Middle frontal gyrus (tissue), 1 donor: ENCODE results near the gene PARD3B.
"Not testable (repeated sequence)": the region's sequence is repeated elsewhere in the genome, so short reads cannot be mapped to it uniquely, and the experiment has no call there.

Experiments used
- DNase-seq: peaks from one replicate; pipeline ENCODE4 v3.0.0-alpha.2; 2015; ENCODE audit warnings: low spot score; ENCODE audit errors: extremely low spot score

PARD3B gene

DNA sequence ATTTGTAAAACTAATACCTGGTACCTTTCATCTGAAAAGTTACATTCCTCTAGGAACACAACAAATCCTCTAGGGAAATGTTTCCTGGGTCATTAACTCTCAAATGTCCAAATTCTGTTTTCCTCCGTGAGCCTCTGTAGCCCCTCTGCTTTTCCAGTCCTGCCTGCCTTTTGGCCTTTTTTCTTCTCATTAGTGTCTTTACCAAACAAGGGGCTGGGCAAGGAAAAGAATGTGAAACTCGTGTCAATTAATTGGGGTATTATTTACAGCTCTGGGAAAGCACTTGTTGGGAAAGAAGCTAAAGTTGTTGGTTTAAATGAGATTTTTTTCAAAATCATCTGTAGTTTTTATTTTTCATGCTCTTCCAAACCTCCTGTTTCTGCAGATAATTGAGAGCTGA lies 938.9 kb downstream of the PARD3B start:
- no peak for DNase-seq

DNA sequence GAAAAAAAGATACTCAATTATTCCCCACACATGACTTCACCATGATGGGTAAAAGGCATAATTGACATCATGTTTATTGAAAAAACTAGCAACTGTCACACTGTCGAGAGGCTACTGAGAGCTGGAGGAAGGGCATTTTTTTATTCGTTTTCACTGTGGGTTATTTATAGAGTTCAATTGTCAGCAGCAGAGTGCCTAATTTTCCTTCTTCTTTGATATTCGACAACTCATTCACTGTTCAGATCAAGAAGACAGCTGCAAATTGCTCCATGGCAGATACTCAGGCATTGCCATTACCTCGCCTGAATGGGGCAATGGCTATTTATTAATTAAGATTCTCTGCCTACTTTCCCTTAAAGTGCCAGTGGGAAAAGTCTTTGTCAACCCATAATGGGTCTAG lies 939.5 kb downstream of the PARD3B start:
- no peak for DNase-seq

DNA sequence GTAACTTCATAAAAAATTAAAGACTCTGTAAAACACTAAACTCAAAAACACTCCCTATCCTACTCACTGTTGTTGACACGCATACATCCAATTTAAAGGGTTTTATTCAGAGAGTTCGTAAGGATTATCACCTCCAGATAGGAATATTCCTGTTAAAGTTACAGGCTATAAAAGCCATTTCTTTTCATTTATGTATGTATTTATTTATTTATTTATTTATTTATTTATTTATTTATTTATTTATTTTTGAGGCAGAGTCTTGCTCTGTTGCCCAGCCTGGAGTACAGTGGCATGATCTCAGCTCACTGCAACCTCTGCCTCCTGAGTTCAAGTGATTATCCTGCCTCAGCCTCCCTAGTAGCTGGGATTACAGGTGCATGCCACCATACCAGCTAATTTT lies 948.3 kb downstream of the PARD3B start:
- not testable (repeated sequence) for DNase-seq

DNA sequence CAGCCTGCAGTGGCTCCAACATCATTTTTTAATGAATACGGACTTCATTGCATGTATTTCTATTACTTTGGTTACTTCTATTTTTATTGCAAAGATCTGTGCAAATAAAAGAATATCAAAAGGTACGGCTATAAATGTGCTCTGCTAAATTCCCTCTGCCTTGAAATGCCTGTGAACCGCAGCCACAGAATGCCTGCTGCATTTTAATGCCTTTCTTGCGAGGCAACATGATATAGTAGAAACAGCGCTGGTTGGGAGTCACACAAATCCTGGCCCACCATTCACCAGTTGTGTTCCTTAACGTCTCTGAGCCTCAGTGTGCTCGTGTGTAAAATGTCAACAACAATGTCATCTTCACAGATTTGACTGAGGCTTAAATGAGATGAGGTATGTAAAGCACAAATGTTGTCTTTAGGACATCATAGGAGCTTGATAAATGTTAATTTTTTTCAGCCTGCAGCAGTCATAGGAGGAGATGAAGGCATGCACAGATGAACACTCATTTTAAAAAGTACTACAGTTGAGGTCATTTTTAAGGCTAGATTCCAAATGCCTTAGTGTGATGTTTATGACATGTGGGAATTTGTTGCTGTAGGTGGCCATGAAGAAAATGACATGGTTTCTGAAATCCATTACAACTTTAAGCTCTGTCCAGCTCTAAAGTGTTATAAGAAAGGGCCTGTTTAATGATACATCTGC lies 949.4 kb downstream of the PARD3B start:
- no peak for DNase-seq

DNA sequence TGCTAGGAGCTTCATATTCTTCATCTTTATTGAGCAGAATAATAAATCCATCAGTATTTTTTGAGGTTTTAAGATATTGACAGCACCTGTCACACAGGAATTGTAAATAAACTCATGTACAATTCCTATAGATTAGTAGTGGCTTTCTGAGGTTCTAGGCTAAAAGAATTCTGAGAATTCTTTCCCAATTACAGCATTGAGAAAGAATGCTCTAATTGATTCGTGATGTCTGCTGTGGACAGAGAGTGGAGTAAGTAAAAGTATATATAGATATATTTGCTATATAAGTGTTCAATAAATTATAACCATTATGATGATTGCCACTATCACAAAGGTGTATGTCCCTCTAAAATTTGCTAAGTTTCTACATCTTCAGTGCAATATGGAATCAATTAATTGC lies 950.5 kb downstream of the PARD3B start:
- DNase-seq, result no peak

DNA sequence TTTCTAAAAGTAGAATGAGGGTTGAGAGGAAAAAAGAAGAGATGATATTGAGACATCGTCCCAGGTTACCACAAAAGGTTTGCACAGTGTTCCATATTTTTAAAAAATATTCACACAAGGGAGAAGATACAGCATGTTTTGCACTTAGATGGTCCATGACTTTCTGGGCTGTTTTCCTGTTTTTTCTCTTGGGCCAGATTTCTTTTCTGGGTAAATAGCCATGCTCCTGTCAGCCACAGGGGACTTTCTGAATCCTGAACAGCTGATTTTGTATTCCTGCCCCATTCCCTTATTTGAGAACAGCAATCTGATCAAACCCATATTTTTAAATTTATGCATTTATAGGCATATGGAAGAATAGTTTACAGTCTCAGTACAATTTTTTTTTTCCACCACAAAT lies 951.1 kb downstream of the PARD3B start:
- DNase-seq, result no peak

DNA sequence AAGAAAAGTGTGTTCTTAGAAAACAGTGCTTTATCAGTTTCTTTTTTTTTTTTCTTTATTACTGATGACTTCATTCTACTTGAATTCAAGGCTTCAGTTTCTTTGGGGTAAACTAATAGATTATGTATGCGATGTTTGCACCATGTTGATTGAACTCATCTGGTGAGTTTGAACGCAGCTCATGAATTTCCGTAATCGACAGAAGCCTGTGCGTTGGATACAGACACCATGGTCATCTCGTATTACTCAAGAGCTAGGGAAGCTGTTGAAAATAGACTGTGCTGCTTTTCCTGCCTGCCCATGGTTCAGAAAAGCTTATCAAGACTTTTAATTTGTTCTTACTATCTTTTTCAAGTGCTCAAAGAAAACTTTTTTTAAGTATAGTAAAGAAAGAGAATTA lies 951.5 kb downstream of the PARD3B start:
- DNase-seq, result no peak

DNA sequence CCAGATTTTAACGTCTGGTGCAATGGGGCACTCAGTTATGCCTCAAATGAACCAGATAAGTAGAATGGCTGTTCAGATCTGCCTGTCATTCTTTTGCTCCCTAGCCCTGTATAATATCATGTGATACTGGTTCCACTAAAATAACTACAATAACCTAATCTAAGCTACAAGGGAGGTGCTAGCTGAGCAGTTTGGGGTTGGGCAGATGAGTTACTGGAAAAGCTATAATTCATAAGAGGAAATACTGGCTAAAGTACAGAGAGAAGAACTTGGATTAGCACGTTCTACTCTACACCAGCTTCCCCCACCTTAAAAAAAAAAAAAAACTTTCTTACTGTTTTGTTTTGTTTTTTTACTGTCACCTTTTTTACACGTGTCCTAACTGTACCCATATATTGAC lies 953.7 kb downstream of the PARD3B start:
- no peak for DNase-seq

DNA sequence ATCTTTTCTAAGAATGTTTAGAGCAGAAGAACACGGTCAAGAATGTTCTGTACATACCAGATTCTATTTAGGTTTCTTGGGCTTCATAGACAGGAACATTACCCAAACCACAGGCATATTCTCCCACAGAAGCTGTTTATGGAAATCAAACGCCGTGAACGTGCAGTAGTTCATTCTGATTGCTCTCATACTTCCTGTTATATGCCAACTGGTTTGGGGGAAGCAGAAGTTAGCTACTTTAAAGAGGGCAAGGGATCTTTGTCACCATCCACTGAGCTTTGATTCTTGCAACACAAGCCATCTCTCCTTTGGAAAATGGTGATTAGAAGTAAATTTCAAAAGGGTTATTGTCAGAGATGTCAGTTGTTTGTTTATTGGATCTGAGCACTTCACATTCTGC lies 954.8 kb downstream of the PARD3B start:
- DNase-seq, result no peak

DNA sequence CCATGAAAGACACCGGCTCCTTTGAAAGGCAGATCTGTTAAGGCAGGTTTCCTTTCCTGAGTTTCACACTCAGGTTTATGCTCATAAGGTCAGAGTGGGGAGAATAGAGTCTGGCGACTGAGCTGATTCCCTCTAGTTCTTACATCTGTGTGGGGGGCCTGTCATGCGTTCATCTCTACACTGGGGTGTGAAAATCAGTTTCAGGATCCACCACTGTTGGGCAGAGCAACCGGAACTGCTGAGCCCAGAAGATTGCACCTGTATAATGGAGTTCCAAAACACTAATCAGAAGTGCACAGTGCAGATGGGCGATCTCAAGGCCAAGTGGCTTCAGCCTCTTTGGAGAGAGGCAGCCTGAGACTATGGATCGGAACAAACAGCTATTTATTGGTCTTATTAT lies 955.7 kb downstream of the PARD3B start:
- no peak for DNase-seq

DNA sequence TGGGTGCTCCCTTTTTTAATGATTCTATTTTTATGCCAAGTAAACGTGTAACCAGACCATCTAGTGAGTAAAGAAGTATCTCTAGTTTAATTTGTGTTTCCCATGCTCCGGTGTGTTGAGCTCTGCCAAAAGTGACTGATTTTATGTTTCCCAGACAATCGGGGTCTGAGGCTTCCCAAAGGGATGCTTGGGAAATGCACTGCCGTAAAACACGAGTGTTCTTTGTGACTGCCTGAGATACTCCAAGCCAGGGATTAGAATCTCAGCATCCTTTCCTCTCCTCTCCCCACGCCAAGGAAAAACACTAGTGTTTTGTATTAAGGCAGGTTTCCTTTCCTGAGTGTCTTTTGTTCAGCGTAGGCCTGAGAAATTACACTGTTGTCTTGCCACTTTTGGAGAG lies 956.6 kb downstream of the PARD3B start:
- DNase-seq, result no peak

DNA sequence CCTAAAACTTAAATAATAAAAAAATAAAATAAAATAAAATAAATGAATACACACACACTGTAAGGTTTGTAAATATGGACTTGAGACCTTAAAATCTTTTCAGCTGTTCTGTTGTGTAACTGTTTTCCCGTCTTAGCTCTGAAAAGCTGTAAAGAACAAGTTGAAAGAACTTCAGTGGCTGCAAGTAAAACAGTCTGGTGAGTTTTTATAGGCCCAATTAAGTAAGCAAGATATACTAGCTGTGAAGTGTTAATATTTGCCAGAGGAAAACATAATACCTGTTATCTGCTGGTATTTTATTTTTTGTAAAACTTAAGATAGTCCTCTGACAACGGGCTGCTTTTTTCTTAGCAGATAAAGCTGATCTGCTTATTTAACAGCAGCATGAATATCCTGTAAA lies 960.1 kb downstream of the PARD3B start:
- DNase-seq, result no peak

DNA sequence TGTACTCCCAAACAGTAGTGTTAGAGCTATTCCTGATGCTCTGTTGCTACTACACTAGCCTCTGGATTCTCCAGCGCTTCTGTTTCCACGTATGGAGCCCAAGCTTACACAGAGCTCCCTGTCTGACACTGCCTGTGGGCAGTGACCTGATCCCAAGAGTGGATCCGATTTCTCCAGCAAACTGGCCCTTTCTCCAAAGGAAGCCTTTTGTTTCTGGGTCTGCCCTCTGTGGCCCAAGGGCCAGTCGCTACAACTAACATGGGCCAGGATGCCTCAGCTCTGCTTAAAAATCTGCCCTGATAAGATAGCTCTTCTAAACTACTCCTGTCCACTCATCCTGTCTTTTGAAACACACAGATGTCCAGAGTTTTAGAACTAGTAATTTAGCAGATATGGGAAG lies 964.4 kb downstream of the PARD3B start:
- no peak for DNase-seq

DNA sequence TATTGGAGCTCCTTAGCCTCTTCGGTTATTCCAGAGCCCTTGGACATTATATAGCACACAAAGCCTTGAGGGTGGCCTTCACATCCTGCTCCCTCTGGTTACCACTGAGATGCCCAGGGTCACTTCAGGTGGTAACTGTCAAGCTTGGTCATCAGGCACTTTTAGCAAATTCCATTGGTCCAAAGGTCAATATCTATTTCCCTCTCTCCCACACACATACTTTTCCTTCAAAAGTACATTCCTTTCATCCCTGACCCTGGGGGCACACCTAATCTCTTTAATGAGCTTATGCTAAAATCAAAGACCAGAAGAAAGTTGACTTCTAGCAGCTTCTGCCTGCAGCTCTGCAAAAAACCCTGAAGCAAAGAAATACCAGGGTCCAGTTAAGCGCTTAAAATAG lies 965.1 kb downstream of the PARD3B start:
- DNase-seq, result no peak

DNA sequence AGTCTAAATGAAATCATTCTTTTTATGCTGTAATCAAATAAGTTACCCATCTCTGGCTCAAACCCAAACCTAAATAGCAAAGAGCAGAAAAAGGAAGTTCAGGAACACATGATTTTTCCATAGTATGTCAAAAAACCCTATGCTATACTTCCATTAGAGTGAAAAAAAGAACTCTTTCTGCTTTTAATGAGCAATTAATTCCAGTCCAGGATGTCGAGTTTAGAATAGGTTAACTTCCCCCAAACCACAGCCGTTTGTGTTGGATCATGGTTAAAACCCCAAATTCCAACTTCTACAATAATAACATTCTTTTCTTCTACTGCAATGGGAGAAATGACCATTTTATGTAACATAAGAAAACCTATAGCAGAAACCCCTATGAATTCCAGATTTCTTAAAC lies 965.9 kb downstream of the PARD3B start:
- DNase-seq, result no peak

DNA sequence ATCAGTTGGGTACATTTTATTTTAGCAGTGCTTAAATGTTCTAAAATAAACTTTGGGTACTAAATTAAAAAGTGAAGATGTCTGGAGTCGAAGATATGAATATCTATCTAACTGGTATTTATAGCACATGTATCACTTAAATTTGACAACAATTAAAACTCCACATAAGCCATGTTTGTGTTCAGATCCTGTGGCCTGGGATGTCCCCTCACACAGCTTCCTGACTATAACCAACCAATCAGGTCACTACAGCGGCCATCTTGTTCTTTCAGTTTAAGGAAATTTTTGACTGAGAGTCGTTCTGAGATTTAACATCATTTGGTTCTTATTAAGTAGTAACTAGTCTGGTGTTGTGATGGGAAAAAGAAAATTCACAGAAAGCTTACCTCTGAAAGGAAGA lies 966.4 kb downstream of the PARD3B start:
- no peak for DNase-seq

DNA sequence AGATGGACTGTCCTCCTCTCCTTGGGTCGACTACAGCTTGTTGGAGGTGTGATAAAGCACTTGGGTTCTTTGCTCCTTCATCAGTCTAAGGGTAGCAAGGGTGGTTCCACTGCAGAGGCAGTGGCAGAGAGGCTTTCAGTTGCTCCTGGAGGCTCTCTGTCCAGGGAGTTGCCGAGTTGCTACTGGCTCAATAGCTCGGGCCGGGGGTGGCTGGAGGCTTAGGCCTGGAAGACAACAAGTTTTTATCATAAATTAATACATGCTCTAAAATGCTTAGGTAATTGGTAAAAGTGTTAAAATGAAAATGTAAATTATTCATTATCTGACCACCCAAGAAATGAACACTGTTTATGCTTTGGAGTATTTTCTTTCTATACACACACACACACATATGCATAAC lies 975.0 kb downstream of the PARD3B start:
- DNase-seq, result no peak

DNA sequence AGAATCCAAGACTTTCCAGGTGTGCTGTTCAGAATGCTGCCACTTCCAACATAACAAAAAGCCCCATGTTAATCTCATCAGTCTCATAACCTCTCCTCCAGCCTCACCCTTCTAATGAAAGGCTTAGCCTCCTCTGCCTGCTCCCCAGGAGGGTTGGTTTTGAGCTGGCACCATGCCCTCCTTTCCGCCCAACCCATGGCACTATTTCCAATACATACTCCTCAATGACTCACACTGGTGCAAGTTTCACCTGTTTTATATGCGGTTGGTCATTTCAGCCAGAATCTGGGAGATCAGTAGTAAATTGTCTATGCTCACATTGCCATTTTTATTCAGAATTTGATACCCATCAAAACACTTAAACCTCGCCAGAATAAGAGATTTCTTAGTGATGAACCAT lies 979.4 kb downstream of the PARD3B start:
- DNase-seq, result no peak

DNA sequence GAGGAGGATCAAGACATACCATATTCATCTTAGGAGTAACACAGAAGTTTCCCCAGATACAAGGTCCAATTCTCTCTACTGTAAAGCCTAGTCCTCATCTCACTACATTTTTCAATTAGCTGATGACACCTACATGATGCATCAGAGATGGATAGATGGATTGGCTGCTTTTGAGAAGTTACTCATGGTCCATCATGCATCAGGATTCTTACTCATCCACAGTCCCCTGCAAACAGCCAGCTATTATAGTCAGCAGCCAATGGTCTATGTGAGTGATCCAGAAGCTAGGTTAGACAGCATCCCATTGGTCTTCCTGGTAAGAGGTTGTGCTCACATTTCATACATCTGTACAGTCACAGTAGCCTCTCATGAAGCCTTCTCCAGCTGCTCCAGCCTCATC lies 982.5 kb downstream of the PARD3B start:
- no peak for DNase-seq

DNA sequence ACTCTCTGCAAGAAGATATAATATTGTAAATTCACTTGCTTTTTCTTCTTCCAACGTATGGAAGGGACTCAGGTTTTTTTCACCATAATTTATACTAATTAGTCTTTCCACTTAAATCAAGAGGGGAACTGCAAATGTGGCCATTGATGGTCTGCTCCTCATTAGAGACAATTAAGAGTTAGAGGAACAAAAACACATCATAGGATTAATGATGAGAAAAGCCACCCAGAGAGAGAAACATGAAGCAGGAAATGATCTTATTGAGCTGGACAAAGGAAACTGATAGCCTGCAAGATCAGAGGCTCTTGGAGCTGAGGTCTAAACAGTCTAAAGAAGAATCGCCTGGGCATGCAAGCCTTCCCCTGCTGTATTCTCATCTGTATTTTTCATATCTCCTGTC lies 985.8 kb downstream of the PARD3B start:
- no peak for DNase-seq

DNA sequence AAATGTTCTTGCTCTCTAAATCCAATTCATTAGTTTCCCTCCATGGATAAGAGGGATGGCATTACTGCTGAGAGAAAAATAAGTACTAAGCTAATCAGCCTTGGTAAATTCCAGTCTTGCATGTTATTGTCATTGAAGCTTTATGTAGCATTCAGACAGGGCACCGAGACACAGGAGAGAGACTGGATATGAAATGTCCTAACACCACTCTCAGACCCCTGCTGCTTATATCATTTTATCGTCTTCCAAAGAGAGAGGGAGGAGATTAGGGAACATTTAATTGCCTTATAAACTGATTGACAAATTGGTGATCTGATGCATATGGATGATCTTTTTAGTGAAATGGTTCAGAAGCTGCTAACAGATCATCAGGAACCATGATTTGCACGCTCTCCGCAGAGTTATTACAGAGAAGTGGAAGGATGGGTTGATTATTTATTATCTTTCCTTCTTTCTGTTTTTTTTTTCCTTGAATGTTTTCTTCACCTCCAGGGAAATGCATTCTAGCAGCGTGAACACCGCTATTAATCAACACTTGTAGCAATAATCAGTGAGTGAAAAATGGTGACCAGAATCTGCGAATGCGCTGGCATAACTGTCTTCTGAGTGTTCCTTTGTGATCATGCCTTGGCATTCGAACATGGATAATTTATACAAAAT lies 986.3 kb downstream of the PARD3B start:
- DNase-seq, result no peak

DNA sequence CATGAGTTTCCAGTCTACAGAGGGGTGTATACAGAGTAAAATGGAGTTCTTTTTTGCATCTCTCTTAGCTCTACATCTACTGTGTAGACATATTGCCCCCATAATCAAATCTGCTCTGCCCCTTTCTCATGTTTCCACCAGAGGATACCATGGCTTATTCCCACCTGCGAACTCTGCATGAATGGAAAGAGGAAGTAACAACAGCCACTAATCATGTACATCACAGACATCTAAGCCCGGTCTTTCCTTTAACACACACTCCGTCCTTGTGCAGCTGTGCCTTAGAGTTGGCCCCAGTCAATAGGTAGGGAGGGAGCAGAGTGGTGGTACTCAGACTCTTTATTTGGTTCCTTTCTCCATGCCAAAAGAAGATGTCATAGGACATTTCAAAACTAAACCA lies 989.7 kb downstream of the PARD3B start:
- no peak for DNase-seq

DNA sequence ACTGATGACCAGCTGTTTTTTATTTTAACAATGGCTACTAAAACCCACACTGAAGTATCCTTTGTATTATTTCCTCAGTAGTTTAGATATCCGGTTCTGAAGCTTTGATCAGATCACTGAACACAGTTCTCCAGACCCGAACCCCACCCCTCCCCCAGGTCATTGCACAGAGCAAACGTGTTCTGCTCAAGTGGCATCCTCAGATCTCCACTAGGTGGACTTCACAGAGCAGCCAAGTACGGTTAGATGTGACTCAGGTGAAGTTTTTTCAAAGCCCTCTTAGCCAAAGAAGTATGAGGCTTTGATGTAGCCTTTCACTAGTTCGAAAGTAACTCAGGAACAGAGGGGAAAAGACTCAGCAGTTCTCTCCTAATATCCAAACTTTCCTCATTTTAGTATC lies 994.3 kb downstream of the PARD3B start:
- DNase-seq, result no peak
